GM19372 (cell line): ENCODE data around the gene BRD1.

ENCODE experiments used
- ATAC-seq: cut with Tn5 transposase; IDR thresholded peaks from one replicate; pipeline ENCODE4 v1.9.1; 2021; ENCODE audit warnings: mild to moderate bottlenecking, low read depth, moderate library complexity; ENCODE audit not compliant: unreplicated experiment

BRD1 gene

GRCh38 chr22:49755631-49756001, 72.1 kb downstream of the BRD1 start:
- ATAC-seq: no peak

GRCh38 chr22:49754696-49755630, 72.7 kb downstream of the BRD1 start:
- no peak for ATAC-seq

DNA sequence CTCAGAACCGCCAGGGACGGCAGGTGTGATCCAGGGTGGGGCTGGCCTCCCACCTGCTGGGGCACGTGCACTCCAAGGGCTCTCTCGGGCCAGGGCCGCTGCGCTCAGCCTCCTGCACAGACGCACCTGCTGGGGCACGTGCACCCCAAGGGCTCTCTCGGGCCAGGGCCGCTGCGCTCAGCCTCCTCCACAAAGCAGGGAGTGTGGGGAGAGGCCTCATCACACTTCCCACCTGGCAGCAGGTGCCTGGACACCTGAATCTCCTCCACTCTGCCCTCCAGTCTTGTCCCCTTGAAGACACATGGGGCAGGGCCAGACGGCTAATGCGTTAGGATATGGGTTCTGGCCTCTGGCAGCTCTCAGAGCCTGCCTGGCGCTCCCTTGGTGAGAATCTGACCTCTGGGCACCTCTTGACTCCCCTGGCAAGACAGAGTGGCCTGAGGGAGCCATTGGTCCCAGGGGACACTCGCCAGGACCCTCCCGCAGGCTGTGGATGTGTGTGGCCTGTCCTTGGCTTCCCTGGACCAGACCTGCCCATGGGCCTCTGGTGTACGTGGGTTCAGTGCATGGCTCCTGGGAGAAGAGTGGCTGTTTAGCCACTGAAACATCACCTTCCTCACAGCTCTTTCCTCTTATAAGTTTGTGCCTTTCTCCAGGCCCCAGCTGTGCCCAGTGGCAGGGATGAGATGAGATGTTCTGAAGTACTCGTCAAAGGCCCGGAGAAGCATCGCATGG, 73.5 kb downstream of the BRD1 start:
- ATAC-seq: no peak

- no peak for ATAC-seq
Observed at GRCh38 chr22:49753276-49753890, 74.3 kb downstream of the BRD1 start.

- ATAC-seq: no peak
Observed at GRCh38 chr22:49752598-49753091, 75.0 kb downstream of the BRD1 start.

GRCh38 chr22:49751966-49752597, 75.6 kb downstream of the BRD1 start:
- no peak for ATAC-seq

DNA sequence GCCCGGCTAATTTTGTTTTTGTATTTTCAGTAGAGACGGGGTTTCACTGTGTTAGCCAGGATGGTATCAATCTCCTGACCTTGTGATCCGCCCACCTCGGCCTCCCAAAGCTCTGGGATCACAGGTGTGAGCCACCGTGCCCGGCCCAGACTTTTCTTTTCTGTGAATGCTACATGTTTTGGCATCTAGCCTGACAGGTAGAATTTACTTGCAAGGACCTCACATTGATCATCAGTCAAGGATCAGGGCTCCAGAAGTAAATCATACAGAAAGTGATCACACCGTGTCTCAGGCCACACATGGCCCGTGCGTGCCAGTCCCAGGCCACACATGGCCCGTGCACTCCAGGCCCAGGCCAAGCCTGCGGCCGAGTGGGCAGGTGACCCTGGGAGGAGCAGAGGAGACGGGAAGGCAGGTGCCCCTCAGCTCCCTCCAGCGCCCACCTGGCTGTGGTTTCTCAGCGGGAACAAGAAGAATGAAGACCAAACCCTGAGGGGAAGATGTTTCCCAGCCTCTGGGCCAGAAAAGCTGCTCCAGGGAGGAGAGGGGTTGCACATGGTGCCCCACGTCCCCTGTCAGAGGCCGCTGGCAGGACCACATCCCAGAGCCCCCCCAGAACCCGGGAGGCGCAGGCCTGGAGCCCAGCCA, 76.2 kb downstream of the BRD1 start:
- ATAC-seq: no peak

GRCh38 chr22:49749885-49750510, 77.7 kb downstream of the BRD1 start:
- ATAC-seq: no peak

DNA sequence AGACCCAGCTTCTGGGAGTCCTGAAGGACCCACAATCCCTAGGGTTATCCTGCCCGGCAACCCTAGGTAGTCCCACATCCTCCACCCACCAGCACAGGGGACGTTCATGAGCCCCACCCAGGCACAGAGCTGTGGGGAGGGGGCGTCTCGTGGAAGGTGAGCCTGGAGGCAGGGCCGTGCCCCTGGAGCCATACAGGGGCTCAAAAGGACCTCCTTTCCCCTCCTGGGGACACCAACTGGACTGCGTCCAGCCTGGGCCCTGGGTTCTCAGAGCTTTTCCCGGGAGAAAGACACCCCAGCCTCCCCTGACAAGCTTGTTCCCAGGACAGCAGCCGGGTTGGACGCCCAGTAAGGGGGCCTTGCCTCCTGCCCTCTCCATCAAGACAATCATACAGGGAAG, 78.4 kb downstream of the BRD1 start:
- no peak for ATAC-seq

DNA sequence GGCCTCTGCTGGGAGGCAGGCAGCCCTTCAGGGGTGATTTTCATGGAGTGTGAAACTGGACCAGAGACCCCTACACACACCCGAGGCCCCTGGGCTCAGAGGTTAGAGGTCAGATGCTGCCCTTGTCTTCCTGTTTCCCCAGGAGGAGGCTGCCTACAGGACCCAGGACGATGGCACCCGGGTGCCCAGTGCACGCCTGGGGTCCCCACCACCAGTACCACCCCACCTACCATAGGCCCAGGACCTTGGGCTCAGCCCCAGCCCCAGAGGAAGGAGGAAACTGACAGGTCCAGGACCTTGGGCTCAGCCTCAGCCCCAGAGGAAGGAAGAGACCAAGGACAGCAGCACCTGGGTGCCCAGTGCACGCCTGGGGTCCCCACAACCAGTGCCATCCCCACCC, 79.2 kb downstream of the BRD1 start:
- no peak for ATAC-seq

DNA sequence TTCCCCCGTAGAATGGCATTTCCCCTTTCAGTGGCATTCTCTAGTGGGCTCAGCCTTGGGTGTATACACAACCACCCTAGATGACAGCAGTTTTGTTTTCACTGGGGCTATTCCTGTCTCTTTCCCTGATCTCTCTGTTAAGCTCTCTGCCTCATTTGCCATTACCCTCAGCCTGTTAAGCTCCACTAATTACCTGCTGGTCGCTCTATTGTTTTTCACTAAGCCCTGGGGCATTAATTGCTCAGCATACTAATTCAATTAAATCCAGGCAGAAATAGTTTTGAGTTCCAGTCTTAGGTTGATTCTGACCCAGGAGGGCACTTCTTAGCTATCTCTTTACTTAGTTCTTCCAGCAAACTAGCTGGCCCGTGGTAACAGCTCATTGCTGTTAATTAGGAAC, 80.0 kb downstream of the BRD1 start:
- no peak for ATAC-seq

DNA sequence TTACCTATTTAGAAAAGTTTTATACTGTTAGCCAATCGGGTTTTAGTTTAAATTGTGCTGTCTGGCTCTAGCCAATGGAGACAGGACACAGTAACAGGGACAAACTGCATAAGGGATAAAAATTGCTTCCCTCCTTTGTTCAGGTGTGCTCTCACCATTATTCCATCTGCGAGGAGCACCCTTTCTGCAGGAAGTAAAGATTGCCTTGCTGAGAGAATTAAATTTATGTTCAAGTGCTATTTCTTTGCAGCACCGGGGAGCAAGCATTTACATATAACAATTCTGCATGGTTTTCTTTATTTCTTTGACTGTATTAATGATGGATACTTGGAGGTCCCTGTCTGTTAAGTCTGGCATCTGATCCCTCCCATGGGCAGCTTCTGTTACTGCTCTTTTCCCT, 80.5 kb downstream of the BRD1 start:
- ATAC-seq: no peak

GRCh38 chr22:49746065-49746464, 81.6 kb downstream of the BRD1 start:
- ATAC-seq: no peak

DNA sequence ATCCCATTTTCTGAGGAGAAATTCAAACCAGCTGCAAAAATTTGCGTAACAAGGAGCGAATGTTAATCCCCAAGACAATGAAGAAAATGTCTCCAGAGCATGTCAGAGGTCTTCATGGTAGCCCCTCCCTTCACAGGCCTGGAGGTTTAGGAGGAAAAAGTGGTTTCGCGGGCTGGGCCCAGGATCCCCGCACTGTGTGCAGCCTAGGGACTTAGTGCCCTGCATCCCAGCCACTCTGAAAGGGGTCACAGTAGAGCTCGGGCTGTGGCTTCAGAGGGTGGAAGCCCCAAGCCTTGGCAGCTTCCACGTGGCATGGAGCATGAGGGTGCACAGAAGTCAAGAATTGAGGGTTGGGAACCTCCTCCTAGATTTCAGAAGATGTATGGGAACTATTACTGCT, 87.4 kb downstream of the BRD1 start:
- no peak for ATAC-seq

- no peak for ATAC-seq
Observed at GRCh38 chr22:49739138-49739537, 88.5 kb downstream of the BRD1 start.

- no peak for ATAC-seq
Observed at GRCh38 chr22:49738566-49738965, 89.1 kb downstream of the BRD1 start.

DNA sequence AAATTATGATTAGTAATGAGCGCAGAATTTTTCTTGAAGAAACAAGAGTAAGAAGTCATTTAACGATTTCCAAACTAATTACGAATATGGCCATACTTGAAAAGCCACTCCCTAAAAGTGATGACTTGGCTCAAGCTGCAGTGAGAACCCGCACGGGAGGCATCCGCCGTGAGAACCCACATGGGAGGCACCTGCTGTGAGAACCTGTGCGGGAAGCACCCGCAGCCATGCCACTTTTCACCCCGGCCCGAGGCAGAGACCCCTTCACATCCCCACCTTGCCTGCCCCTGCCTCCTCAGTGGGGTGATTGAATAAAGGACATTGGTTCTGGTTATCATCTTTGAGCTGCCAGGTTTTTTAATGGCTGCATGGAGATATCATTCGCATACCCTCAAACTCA, 89.7 kb downstream of the BRD1 start:
- no peak for ATAC-seq

- ATAC-seq: no peak
Observed at GRCh38 chr22:49737101-49737551, 90.5 kb downstream of the BRD1 start.

GRCh38 chr22:49736538-49736937, 91.1 kb downstream of the BRD1 start:
- no peak for ATAC-seq
